T-helper 22 cell (primary cell): ENCODE measurements around the gene DCBLD1.
"Not testable (repeated sequence)": the region's sequence is repeated elsewhere in the genome, so short reads cannot be mapped to it uniquely, and the experiment has no call there.

Source experiments
- DNase-seq: peaks from one replicate; pipeline ENCODE4 v3.0.0-alpha.2; 2020; ENCODE audit warnings: low read depth

The DCBLD1 gene

GRCh38 chr6:117482240-117483003 lies at the start of gene DCBLD1:
DCBLD1 (plus strand) TSS chr6:117482674; CDS start chr6:117482782, 108 bp downstream.
- DNase-seq, result peak; percentile 29

DNA sequence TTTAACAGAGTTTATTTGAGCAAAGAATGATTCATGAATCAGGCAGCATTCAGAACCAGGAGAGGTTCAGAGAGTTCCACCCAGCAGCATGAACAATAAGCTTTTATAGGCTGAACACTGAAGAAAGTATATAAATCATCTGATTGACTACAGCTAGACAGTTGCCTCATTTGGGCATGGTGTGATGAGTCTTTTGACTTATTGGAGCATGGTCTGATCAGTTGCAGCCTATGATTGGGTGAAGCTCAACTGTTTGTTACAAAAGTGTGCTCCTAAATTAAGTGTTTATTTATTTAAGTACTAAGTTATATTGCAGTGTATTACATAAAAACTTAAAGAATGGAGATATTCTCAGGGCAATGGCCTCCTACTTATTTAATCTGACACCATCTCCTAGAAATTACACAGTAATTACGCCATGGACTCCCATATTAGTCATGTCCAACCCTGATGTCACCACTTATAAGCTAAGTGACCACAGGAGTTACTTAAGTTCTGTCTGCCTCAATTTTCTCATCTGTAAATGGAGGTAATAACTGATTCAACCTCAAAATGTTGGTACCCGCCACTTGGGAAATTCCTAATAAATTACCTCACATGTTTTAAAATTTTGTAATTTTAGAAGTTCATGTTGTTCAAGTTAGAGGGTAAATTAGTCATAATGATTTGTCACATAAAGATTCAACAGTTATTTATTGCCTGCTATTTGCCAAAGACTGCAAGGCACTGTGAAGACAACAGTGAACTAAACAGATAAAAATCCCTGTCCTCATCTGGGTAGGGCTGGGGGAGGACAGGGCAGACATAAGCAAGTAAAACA lies 41.6 kb upstream of the DCBLD1 start:
- DNase-seq, result no peak

GRCh38 chr6:117441824-117442264 lies 40.6 kb upstream of the DCBLD1 start:
- DNase-seq, result no peak

DNA sequence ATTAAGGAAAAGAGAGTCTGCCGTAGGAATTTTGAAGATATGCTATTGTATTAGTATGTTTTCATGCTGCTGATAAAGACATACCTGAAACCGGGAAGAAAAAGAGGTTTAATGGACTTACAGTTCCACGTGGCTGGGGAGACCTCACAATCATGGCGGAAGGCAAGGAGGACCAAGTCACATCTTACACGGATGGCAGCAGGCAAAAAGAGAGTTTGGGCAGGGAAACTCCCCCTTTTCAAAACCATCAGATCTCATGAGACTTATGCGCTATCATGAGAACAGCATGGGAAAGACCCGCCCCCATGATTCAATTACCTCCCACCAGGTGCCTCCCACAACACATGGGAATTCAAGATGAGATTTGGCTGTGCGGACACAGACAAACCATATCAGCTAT lies 40.2 kb upstream of the DCBLD1 start:
- DNase-seq, result not testable (repeated sequence)

DNA sequence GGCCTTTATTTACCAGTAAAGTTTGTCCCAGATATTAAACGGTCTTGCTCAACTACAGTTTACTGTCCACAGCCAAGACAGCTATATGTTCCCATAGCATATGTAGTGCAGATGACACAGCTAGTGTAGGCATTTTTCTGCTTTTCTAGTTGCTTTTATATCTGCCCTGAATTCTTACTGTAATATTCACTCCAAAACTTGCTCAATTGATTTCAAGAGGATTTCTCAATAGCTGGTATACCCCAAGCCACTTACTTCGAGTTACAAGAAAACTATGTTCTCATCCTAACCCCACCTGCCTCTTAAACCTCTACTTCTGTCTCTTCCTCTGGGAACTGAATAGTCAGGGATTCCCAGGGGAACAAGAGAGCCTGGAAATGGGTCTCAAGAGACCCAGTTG lies 37.9 kb upstream of the DCBLD1 start:
- no peak for DNase-seq

- no peak for DNase-seq
Measured at GRCh38 chr6:117446861-117447260, 35.6 kb upstream of the DCBLD1 start.

GRCh38 chr6:117448011-117448410 lies 34.5 kb upstream of the DCBLD1 start:
- DNase-seq, result no peak

- DNase-seq, result no peak
Measured at GRCh38 chr6:117448732-117449485, 33.6 kb upstream of the DCBLD1 start.

- peak; percentile 11 for DNase-seq
Measured at GRCh38 chr6:117449549-117450439, 32.7 kb upstream of the DCBLD1 start.

GRCh38 chr6:117451671-117452070 lies 30.8 kb upstream of the DCBLD1 start:
- DNase-seq, result no peak

DNA sequence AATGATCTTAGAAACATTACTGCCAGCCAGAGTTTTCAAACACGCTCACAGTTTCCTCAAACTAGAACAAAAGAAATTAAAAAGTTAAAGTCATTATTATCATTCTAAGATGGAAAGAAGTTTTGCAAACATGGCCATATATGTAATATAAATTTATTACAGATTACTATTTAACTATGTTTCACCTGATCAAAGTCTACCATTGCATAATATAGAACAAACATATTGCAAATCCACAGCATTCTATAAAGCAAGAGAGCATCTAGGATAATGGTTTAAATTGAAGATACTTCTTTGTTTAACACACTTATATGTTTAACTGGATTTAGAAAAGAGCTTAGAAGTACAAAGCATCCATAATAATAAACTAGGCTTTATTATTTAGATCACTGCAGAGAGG lies 26.2 kb upstream of the DCBLD1 start:
- no peak for DNase-seq

GRCh38 chr6:117456998-117457397 lies 25.5 kb upstream of the DCBLD1 start:
- DNase-seq, result no peak

- no peak for DNase-seq
Measured at GRCh38 chr6:117459204-117459944, 23.1 kb upstream of the DCBLD1 start.

DNA sequence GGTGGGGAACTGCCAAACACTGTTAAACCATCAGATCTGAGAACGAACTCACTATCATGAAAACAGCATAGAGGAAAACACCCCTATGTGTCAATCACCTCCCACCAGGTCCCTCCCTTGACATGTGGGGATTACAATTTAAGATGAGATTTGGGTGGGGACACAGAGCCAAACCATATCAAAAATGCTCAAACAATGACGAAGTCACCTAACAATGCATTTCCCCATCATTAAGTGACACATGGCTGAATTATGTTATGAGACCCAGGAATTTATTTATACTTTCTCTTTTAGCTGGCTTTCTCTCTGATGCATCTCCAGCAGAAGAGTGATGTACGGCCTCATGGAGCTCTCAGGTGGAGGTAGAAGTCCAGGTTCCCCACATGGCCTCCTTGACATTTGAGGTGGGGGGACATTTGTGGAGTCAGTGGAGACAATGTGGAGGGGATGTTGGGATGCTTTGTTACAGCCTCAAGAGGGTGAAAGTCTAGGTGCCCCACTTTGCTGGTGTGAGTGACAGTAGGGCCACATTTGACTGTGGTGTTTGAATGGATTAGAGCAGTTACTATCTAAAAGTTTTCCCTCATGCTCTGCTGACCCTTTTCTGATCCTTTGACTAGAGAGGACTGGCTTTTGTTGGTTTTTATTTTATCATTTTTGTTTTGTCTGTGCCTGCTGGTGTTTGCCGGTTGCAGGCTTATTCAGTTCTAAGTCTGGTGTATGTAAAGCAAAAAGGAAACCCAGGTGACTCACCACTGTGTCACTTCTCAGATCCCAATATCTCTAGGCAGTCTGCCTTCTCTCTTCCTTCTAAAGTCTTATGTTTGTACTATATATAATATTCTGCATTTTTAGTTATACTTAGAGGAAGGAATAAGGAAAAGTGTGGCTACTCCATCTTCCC lies 18.5 kb upstream of the DCBLD1 start:
- no peak for DNase-seq

DNA sequence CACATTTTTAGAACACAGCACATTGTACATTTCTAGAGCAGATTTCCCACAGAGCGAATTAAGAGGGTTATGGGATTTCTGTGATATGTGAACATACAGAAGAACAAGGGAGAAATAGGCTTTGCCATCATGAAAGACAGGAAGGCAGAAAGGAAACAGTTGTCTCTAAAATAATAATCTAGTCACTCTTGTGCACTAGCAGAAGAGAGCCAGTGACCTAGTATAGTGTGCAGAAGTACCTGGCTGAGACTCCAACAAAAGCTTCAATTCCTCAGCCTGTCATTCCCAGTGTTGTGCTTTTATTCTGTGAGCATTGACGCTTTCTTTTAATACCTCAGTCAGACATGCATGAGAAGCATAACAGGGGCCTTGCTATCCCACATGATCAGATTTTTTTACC lies 17.8 kb upstream of the DCBLD1 start:
- no peak for DNase-seq

- DNase-seq, result no peak
Measured at GRCh38 chr6:117465691-117466090, 16.8 kb upstream of the DCBLD1 start.

GRCh38 chr6:117467876-117468275 lies 14.6 kb upstream of the DCBLD1 start:
- no peak for DNase-seq

- not testable (repeated sequence) for DNase-seq
Measured at GRCh38 chr6:117468527-117468926, 13.9 kb upstream of the DCBLD1 start.

DNA sequence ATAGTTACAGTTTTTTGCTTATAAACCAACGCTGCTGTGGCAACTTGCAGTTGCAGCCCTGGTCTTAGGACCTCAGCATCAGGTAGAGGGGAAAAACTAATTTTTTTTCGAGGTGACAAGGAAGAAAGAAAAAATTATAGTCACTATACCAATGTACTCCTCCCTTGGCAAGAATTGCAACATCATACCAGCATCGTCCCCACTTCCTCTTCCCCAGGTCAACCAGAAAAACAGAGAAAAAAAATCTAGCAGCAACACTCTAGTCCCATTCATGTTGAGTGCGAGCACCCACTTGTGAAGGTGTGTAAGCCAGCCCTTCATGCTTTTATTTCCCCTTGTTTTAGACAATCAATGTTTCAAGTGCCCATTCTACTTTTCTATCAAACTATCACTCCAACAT lies 13.1 kb upstream of the DCBLD1 start:
- no peak for DNase-seq

DNA sequence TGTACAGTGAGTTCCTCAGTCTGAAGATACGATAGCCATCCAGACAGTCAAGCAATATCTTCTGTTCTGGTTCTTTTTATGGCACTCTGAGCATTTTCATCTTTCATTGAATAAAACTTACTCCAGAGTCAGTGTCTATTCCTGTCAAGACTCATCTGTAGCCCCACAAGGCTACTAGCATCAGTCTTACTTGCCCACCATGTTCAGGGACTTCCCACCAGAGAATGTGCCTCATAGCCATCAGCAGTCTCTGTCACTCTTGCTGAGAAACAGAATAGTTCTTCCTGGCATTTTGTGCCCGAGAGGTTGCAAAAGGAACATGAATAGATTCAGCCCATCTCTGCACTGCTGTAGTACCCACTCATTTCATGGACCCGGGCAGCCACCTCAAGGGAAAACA lies 12.7 kb upstream of the DCBLD1 start:
- no peak for DNase-seq
